Activated CD8-positive, alpha-beta memory T cell treated with anti-CD3 and anti-CD28 coated beads for 24 hours (primary cell): ENCODE measurements around the gene NKX3-2.

ENCODE experiments used
- DNase-seq: peaks from one replicate; pipeline ENCODE4 v3.0.0-alpha.2; 2020

Gene NKX3-2

DNA sequence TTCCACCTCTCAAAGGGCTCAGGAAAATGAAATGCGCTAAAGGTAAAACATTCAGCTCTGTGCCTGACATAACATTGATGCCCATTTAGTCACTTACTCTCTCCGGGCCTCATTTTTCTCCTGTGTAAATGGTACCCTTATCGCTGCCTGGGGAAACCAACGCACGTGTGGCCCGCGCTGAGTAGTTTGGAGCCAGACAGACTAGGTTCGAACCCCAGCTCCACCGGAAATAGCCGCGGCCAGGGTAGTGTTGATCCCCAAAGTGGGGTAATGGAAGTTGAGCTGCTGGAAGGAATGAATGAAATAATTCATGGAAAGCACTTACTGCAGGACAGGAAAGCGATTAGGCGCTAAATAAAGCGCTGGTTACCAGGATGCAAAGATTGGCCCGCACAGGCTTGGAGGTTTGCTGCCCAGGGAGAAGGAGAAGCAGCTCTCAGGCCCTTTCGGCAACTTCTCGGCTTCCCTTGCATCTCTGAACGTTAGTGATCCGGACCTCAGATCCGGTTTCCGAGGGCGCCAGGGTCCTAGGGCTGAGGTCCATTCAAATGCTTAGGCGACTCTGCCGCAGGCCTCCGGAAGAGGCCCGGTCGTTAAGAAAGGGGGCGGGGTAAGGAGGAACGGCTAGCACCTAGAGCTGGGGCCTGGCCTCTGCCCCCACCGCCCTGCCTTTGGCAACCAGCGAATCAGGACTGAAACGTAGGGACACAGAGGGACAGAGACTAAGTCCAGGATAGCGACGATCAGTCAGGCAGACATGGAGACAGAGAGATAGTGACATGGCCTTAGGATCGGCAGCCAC lies 13.3 kb downstream of the NKX3-2 start:
- DNase-seq: no peak

DNA sequence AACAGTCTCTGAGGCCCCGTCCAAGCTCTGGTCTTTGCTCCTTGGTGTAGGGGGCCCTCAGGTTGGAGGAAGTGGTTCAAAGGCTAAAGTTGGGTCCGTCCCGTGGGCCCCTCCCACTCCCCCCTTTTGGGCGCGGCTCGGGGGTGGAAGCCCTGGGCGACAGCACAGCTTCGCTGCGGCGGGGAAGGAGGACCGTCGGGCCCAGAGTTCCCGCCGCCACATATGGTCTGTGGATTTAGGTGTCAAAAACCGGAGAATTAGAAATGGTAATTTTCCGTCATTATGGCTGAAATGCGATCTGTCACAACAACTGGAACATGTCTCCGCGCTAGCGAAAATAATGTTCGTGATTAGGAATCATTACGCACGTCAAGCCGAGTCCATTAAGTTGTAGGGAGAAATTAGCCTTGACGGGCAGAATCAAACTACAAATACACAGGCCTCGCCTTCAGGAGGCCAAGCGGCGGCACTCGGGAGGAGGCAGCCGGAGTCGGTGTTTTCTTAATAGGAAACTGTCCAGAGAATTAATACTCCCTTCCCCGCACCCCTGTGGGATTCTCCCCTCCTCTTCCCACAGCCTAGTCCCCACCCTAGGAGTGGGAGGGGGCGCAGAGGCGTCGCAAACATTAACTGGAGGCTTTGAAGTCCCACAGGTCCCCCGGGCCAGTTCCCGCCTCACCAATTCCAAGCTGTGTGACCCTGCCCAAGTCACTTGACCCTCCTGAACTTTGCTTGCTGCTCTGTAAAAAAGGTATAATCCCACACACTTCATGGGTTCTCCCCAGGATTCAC lies 15.0 kb downstream of the NKX3-2 start:
- DNase-seq: no peak

DNA sequence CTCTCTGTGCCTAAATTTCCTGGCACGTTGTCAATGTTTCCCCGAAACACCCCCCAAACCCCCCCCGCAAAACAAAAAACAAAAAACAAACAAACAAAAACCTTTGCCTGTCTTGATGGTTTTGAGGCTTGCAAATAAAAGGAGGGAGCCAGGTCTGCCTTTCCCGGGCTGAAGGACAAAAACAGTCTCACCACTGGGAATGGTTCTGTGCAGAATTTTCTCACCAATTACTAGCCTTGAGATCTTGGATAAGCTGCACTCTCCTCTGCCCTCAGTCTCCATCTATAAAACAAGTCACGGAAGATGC lies 15.5 kb downstream of the NKX3-2 start:
- DNase-seq: no peak

DNA sequence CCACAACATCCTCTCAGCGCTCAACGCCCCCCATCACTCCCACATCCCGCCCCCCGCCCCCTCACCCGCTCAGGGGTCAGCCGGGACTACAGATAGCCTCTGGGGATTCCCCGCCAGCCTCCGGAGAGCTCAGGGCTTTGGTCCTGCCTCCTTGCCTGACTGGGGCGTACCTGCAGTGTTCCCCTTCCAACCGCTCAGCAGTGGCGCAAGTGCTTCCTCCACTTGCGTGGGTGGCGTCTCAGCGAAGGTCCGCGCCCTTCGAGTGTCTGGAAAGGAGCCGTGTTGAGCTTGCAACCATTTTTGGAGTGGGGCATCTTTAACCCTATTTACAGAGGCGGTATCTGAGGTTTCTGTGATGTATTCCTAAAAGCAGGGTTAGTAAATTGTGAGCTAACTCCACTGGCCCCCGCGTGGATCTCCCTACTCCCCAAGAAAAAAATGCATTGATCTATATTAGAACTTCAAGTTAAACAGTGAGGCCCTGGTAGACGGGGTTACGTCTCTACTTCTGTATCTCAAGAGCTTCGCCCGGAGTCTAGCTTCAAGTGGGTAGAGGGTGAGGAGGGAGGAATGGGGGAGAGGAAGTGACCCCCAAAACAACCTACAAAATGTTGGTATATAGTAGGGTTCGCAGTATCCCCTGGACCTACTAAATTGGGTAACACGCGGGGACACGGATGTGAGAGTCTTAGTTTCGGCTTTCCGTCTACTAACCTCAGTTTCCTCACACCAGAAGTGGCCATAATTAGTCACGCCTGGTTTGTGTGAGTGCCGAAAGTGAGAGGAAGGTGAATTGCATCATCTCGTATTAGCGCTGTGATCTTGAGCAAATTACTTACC lies 16.1 kb downstream of the NKX3-2 start:
- DNase-seq: peak; percentile 61

DNA sequence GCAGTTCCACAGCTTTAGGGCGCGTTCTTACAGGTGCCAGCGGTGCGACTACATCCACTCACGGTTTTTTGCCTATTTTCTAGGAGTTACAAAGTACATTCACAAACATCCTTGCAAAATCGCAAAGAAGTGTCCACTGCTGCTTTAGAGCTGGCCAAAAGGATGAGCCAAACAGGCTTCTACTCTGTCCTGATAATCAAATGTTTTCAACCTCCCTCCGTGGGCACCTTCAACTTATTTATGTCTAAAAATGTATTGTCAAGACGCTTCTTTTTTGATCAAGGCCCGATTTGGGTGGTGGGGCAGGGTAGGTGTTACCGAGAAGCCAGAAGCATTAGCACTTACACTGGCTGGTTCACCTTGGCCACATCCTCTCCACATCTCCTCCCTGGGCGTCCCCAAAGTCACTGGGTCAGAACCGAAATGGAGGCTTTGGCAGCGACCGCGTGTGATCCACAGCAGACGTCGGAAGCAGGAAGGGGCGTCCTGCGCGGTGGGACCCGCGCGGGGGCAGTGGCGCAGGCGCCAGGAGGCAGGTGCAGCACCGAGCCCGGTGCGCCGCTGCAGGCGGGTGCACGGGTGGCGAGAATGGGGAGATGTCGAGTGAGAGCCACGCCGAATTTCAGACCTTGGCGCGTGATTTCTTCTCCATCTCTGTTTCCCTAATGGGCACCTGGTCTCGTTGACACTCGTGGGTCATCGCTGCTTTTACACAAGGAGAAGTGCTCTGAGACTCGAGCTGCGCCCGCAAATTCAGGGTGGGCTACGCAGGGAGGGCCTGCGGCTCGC lies 16.9 kb downstream of the NKX3-2 start:
- peak; percentile 60 for DNase-seq

DNA sequence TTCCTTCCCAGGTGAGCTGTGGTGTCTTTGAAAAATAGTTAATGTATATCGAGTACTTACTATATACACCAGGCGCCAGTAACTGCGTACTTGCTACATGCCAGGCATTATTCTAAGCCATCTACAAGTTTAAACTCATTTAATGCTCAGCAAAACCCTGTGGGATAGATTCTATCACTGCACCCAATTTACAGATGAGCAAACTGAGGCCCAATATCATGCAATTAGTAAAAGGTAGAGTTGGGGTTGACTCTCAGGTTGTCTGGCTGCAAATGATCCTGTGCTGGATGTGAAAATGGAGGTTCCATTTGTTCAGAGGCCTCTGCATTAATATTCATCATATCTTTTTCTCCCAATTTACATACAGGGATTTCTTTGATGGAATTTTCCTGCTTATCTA lies 17.6 kb downstream of the NKX3-2 start:
- no peak for DNase-seq

DNA sequence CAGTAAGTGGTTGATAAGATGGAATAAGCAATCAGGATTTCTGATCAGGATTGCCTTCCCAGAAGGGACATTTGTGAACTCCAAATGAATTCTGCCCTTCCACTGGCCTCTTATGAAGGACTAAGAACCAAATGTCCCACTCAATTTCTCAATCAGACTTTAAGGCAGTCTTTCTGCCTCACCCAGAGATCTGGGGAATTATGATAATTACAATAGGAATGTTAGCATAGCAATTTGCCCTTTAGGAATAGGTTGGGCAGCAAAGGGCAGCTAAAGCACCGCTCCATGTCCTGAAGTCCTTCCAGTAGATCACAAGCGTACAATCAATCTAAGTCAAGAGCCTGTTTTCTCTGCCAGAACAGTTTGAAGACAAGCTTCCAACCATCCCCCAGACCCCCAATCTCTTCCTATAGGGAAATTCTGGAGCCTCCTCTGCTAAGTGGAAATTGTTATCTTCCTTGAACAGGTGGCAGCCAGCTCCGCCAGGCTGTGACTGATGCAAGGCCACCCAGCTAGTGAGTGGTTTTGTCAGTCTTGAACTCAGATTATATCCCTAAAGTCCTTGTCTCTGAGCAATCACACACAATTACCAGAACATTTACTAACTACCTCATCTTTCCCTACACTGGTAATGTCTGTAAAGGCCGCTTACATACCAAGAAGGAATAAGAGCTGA lies 18.6 kb downstream of the NKX3-2 start:
- DNase-seq: no peak

DNA sequence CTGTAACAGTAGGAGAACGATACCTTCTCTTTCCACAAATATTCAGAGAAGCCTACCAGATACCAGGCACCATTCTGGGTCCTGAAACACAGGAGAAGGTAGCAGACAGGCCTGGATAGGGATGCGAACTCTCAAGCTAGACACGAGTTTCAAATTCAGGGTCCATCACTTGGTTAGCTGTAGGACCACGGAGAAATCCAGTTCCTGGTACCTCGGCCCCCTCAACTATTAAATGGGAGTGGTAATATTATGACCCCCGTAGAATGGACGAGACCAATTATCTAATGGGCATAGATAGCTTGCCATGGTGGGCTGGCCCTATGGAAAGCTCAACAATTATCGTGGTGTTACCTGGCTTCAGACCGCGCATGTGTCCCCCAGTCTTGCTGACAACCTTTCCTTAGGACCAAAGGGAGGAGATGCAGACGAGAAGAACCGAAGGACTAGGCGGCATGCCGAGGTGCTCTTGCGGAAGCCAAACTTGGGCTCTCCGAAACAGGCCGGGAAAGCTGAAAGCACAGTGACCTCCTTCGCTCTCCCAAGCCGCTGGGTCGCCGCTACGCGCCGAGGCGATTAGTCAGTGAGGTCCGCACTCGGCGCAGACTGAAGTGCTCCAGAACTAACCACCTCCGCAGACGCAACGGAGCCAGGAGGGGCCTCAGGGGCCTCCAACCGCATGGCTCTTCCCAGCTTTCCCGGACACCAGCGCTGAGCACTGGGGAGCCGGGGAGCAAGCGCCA lies 19.6 kb downstream of the NKX3-2 start:
- DNase-seq: no peak

DNA sequence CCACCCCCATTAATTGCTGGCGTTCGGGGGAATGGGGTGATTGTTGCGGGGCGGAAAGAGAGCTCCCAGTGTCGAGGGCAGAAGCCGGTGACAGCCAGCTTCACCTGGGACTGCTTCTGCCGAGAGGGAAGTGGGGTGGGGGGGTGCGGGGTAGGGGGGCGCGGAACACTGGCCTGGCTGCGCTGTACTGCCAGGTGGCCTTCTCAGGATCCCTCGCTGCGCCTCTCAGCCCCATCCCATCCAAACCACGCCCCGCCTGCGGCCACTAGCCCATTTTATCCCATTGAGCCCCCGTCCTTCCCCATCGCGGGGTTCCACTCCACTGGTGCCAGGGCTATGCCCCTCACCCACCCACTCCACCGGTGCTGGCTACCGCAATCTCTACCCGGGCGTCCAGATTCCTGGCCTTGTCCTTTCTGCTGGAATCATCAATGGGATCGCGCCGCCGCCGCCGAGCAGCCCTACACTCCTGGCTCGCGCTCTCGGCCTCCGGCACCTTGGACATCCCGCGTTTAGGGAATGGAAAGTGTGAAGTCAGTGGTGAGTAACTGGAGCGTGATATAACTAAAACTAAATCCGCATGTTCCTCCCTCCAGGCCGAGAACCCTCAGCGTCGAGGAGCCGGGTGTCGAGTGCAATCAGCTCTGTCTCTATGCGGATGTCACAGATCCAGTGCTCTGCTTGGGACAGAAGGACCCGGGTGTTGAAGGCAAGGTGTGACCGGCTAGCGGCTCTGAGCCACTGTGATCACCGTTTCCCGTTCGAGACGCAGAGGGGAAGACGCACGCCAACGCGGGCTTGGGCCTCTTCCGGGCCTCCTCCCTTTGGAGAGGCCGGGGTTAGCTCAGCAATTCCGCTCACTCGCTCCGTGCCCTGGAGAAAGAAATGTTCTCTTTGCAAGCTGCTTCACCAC lies 20.5 kb downstream of the NKX3-2 start:
- DNase-seq: no peak

DNA sequence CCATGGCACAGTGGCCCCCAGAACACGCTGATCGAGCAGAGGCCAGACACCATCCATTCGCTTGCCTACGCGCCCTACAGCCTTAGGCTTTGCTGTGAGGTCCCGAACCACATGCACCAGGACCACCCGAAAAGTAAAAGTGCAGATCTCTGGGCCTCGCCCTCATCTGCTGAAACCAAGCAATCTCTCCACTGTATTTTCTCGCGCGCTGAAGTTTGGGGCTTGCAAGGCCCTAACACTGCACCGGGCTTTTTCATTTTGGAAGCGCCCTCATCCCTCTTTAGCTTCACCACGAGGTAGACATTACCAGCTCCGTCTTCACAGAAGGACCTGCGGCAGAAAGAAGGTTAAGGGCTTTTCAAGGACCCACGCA lies 21.2 kb downstream of the NKX3-2 start:
- no peak for DNase-seq

DNA sequence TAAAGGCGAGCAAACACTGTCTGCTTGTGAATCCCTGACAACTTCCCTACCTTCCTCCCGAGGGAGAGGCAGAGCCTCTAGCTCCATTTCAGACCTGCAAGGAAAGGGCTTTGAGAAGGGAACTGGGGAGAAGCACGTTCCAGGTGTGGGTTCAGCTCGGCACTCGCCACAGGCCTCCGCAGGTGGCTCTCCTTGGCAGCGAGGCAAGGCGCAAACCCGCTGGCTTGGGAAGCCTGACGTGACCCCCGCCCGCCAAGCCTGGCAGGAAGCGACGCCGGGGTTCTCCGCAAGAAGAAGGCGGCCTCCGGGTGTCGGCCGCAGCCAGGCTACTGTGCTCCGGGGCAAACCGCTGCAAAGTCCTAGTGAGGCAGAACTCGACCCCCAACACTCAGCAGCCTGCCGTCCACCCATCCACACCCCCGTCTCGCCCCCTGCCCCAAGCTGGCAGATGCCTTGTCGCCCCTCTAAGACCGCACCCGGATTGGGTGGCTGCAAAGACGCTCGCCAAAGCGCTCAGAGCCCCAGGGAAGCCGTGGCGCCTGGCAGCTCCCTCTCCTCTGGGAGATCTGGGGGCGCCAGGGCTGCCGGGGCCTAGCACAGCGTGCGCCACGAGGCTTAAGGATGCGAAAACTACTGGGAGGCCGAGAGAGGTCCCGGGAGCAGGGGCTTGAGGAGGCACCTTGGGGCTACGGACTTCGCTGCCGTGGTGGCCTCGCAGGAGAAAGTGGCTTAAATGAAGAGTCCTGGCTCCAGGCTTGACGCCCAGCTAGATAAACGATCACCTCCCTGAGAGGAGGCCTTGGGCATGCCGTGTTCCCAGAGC lies 21.8 kb downstream of the NKX3-2 start:
- peak; percentile 60 for DNase-seq

DNA sequence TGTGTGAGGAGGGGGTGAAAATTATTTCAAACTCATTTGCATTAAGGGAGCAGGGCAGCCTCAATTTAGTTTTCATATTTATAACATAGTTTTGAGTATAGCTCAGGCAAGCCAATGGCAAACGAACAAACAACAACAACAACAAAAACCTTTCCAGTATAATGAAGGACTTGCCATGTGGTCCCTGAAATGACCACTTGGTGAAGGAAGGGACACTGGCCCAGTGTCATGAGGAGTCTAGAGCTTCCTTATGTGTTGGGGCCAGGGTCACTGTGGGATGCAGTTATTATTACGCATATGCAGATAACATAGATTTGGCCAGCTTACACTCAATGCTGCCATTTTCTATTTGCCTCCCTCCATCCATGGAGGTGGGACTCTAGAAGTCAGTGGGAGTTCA lies 23.3 kb downstream of the NKX3-2 start:
- no peak for DNase-seq

DNA sequence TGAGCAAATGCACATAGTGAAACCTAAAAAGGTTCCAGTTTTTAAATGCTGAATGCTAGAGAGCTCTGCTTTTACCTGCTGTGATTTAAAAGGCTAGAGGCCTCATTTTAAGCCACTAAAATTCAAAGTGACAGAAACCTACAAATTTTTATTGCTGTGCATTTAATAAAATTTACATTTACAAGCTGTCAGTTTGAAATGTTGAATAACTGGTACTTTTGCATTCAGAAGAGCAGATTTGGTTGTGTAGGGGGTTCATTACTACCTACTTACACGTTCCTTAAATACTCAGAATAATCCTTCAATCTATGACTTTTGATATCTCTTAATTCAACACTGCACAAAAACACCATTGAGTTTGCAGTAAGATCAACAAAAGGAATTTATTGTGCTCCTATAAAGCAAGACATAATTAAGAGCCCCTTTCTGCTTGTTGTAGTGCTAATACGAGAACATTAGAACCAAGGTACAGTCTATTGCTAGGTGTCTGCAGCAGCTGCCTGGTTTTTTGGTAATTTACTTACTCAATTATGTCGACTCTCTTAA lies 27.9 kb downstream of the NKX3-2 start:
- DNase-seq: no peak

DNA sequence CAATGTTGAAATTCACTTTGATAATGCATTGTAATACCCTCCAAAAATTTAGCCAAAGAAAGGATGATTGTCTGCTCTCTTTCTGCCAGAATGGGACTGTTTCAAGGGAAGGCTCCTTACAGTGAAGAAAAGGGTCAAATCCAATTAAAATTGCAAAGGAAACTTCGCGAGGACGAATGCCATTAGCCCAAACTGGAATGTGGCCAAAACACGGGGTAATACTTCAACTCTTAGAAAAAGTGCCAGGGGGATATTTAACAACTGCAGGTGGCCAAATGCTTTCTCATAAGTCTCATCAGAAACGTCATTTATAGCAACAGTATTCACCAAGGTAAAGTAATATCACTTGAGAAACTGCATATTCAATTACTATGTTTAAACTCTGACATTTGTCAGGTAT lies 29.0 kb downstream of the NKX3-2 start:
- DNase-seq: no peak

DNA sequence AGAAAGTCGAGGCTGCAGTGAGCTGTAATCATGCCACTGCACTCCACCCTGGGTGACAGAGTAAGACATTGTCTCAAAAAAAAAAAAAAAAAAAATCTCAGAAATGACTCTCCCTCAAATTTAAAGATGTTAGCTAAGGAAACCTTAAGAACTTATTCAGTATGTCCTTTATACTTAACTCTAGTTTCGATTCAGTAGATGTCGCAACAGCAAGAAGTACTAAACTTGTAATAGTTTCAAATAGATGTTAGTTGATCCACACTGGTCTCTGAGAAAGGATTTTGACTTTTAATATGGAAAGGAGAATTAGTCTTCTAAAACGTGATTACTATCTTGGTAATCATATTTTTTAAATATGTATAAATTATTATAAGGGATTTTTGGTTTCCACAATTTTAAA lies 29.6 kb downstream of the NKX3-2 start:
- no peak for DNase-seq

DNA sequence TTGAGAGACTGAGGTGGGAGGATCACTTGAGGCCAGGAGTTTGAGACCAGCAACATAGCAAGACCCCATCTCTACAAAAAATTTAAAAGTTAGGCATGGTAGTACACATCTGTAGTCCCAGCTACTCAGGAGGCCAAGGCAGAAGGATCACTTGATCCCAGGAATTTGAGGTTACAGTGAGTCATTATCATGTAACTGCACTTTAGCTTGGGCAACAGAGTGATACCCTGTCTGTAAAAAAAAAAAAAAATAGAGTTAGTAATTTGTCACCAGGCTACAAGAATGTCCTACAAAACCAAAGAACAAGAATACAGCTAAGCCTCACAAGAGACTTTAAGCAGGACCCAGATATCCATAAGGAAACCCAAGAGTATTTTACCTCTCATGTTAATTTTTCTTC lies 33.2 kb downstream of the NKX3-2 start:
- no peak for DNase-seq

DNA sequence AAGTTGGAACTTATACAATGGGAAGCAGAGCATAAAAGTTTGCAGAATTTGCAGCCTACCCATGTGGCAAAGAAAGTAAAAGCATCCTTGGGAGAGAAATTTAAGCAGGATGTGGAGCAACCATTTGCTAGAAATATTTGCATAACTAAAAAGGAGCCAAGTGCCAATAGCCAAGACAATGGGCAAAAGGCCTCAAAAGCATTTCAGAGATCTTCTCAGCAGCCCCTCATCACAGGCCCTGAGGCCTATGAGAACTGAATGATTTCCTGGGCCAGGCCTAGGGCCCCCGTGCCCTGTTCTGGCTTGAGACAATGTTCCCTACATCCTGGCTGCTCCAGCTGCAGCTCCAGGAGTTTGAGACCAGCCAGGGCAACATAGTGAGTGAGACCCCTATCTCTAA lies 34.9 kb downstream of the NKX3-2 start:
- DNase-seq: no peak

DNA sequence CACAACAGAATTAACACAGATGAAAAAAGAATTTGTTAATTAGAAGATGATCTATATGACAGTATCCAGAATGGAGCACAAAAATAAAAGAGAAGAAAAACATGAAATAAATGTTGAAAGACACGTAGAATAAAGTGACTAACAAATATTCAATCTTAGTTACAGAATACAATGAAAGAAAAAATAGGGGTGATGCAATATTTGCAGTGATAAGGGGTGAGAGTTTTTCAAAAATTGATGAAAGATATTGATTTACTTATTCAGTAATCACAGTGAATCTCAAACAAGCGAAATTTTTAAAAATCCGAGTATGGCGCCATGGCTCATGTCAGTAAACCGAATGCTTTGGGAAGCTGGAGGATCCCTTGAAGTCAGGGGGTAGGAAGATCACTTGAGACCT lies 39.9 kb downstream of the NKX3-2 start:
- DNase-seq: no peak

DNA sequence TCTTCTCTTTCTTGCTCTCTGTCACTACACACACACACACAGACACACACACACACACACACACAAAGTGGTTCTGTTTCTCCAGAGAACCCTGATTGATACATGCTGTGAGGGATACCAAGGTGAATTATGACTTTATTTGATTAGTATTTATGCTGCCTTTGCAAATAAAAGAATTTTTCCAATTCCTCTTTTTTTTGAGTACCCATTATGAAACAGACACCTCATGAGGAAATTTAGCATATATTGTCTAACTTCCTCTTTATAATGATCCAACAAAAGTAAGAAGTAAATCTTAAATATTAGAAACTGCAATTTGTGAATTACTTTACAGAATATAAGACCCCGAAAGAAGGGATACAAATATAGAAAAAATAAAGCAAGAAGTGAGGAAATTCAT lies 45.8 kb downstream of the NKX3-2 start:
- DNase-seq: no peak
